ENCODE data around the gene DENND6B. TPM values are rescaled to one million over a fixed set of nuclear protein-coding genes. Genes with fewer than 3 reads are reported as not detected.

Gene DENND6B
- 10.3 and 10.6 TPM in 2 replicates for total RNA-seq
- 1.3 TPM for total RNA-seq (2013)
- polyA plus RNA-seq, result 2.8 and 3.6 TPM in 2 replicates
- polyA minus RNA-seq, result 1.0 and 2.0 TPM in 2 replicates

- ChIA-PET CTCF (interaction anchor here (0.6 to 8.1 kb wide), 20 partner anchors 11 to 199 kb away, joined by 3 to 73 read pairs (median 4); partner anchors contain the start of genes HDAC10, MAPK11 and SCO2), POLR2A (interaction anchor here (0.7 to 2.1 kb wide), 7 partner anchors 13 to 198 kb away, joined by 3 to 12 read pairs (median 5); partner anchors contain the start of genes HDAC10 and SCO2)
- H4K20me1 ChIP-seq (ENCODE audit: control insufficient read depth, insufficient read depth, low read length, poor library complexity, severe bottlenecking), result no peaks in the 10 kb centered on the region
- Mint-ChIP-seq H3K9me3 (ENCODE audit: insufficient read depth) (no peaks in the 10 kb centered on the region), H3K4me1 (peaks cover 21% of the 10 kb centered on the region), H3K27ac (peak within 1 kb of the TSS; percentile 90), H3K4me3 (peak within 1 kb of the TSS; percentile 90), H3K27me3 (no peaks in the 10 kb centered on the region)
- H3K4me3 ChIP-seq (ENCODE audit: control extremely low read depth in 1 of 5, extremely low read depth in 1 of 5, insufficient read depth in 1 of 5, low read depth in 2 of 5, low read length in 4 of 5), result peak within 1 kb of the TSS in 4 of 5 experiments; percentile 51 to 81 (median 72)
- TF ChIP-seq EZH2 (IDR thresholded peaks at IDR 0.05; ENCODE audit: borderline replicate concordance, insufficient read depth, low read depth, low read length, poor library complexity, severe bottlenecking) (no peak), CTCF (IDR thresholded peaks at IDR 0.05) (peak; percentile 67)
- no peaks in the 10 kb centered on the region for H3K36me3 ChIP-seq (replicated peaks in 1 of 2; ENCODE audit: control extremely low read depth in 1 of 2, control insufficient read depth in 1 of 2, extremely low read depth in 1 of 2, insufficient read depth in 2 of 2, low read length in 1 of 2)
- peaks cover 0 to 6% (median 0%) of the 10 kb centered on the region in 4 experiments for H3K27me3 ChIP-seq (replicated peaks in 1 of 4; ENCODE audit: control extremely low read depth in 1 of 4, control insufficient read depth in 3 of 4, insufficient read depth in 4 of 4, low read length in 3 of 4)
- peak within 1 kb of the TSS; percentile 24 to 76 for H3K27ac ChIP-seq (ENCODE audit: low read length in 2 of 2)
- 1% methylated on average over 105 of the region's 105 CpGs for WGBS (ENCODE audit: insufficient coverage)
- ATAC-seq (ENCODE audit: low read depth) (peak; percentile 94), DNase-seq (peak; percentile 86)
- peak within 1 kb of the TSS; percentile 83 for H3K9ac ChIP-seq (ENCODE audit: low read length)
- no peaks in the 10 kb centered on the region for H3K9me3 ChIP-seq (ENCODE audit: control extremely low read depth in 1 of 3, control insufficient read depth in 2 of 3, insufficient read depth in 1 of 3, low read length in 2 of 3)
- H3K4me1 ChIP-seq (ENCODE audit: control insufficient read depth in 2 of 2, insufficient read depth in 2 of 2, low read length in 2 of 2), result peaks cover 8 to 13% of the 10 kb centered on the region in 2 donors
- peak within 1 kb of the TSS; percentile 95 for H2AFZ ChIP-seq (ENCODE audit: insufficient read depth, low read depth, low read length, poor library complexity, severe bottlenecking)
- H3K79me2 ChIP-seq (ENCODE audit: control insufficient read depth, insufficient read depth, low read length), result no peaks in the 10 kb centered on the region
- intact Hi-C loops (cut with micrococcal nuclease), result loop anchor here (1.0 kb wide), 6 partner anchors 13 to 86 kb away; no protein-coding TSS in a partner anchor
- peak within 1 kb of the TSS; percentile 98 for H3K4me2 ChIP-seq (replicated peaks; ENCODE audit: low read depth, low read length, poor library complexity, severe bottlenecking)
Observed at GRCh38 chr22:50326956-50327710, at the start of gene DENND6B. TSS of gene DENND6B (minus strand) at chr22:50327012. CDS start at chr22:50326988, 24 bp downstream.
